ENCODE data around the gene MGAM2. TPM values are rescaled to one million over a fixed set of nuclear protein-coding genes. Genes with fewer than 3 reads are reported as not detected.

Gene MGAM2
- under 0.01 TPM in 1 of 2 replicates, not detected in the other for total RNA-seq

GRCh38 chr7:142111499-142111898 is at the start of gene MGAM2:
TSS of gene MGAM2 (plus strand) at chr7:142111718. CDS start at chr7:142116874, 5,156 bp downstream.

DNA sequence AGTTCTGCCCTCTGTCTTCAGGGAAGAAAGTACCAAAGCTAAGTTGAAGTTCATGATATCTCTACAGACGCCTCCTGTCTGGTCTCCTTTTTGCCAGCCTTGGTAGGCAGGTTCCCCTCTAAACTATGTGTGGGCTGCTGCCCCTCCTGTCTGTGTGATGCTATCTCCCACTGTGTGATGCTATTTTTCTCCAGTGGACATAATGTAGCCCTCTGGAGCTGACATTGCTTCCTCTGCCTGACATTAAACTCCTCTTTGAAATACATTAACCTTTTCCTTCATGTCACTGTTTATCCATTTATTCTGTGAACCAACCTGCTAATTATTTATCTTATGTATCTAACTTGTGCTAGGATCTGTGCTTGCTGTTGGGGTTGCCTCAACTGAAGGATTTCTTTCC is 146.4 kb downstream of the MGAM2 start, which contains the start of gene PRSS58:
Gene PRSS58, minus strand, starts transcription at position 101 of the 400 bp plus-strand sequence. CDS start 351 bp downstream, outside the sequence.

Other genes starting within 250 kb of the MGAM2 start
- gene OR9A4, start 195.3 kb upstream of the MGAM2 start, total RNA-seq, result not detected in 2 replicates
- not detected in 2 replicates for gene CLEC5A, start 164.7 kb upstream of the MGAM2 start, total RNA-seq
- not detected in 2 replicates for gene TAS2R38, start 137.9 kb upstream of the MGAM2 start, total RNA-seq
- gene MGAM, start 115.8 kb upstream of the MGAM2 start, total RNA-seq, result under 0.01 and 0.13 TPM in 2 replicates
- not detected in 2 replicates for gene PRSS58, start 146.3 kb downstream of the MGAM2 start, total RNA-seq